Neural progenitor cell (in vitro differentiated cells): Measurements from ENCODE around the gene NUAK1. TPM values are rescaled to one million over a fixed set of nuclear protein-coding genes. Genes with fewer than 3 reads are reported as not detected.

ENCODE experiments used
- DNase-seq: peaks from one replicate; pipeline ENCODE4 v3.0.0-alpha.2; 2016; ENCODE audit warnings: low spot score
- H2AFZ ChIP-seq: fragments of 200-600 bp; sonication (generic); replicated peaks from 2 replicates; pipeline ENCODE4 v1.6.1; 2016; ENCODE audit warnings: antibody characterized with exemption
- H3F3A ChIP-seq: fragments of 200-600 bp; sonication (generic); 2 replicates; pipeline ENCODE4 v1.6.1; 2016; ENCODE audit warnings: antibody characterized with exemption, low read depth
- H3K27ac ChIP-seq: fragments of 200-600 bp; sonication (generic); 2 replicates; pipeline ENCODE4 v1.5.1; 2016; ENCODE audit warnings: mild to moderate bottlenecking
- H3K27me3 ChIP-seq: fragments of 200-600 bp; sonication (generic); 2 replicates; pipeline ENCODE4 v1.6.1; 2016; ENCODE audit warnings: mild to moderate bottlenecking, moderate library complexity
- H3K36me3 ChIP-seq: fragments of 200-600 bp; sonication (generic); 2 replicates; pipeline ENCODE4 v1.5.1; 2016
- H3K4me1 ChIP-seq: fragments of 200-600 bp; sonication (generic); 2 replicates; pipeline ENCODE4 v1.6.1; 2016; ENCODE audit warnings: mixed run types
- H3K4me2 ChIP-seq: fragments of 200-600 bp; sonication (generic); 2 replicates; pipeline ENCODE4 v1.6.1; 2016
- H3K4me3 ChIP-seq: fragments of 200-600 bp; sonication (generic); 2 replicates; pipeline ENCODE4 v1.5.1; 2016
- H3K79me2 ChIP-seq: fragments of 200-600 bp; sonication (generic); 2 replicates; pipeline ENCODE4 v1.6.1; 2016; ENCODE audit warnings: low read depth
- H3K9ac ChIP-seq: fragments of 200-600 bp; sonication (generic); 2 replicates; pipeline ENCODE4 v1.6.1; 2016
- H3K9me3 ChIP-seq: fragments of 200-600 bp; sonication (generic); 2 replicates; pipeline ENCODE4 v1.5.1; 2016; ENCODE audit warnings: low read depth
- H4K20me1 ChIP-seq: fragments of 200-600 bp; sonication (generic); 2 replicates; pipeline ENCODE4 v1.6.1; 2016; ENCODE audit warnings: low read depth
- H3K27ac Mint-ChIP-seq: 3 replicates; pipeline ENCODE4 v1.8.0; 2021; ENCODE audit warnings: mixed read lengths
- H3K27me3 Mint-ChIP-seq: 2 replicates; pipeline ENCODE4 v1.8.0; 2022; ENCODE audit warnings: low read depth, mild to moderate bottlenecking, inconsistent platforms, moderate library complexity, mixed read lengths; ENCODE audit not compliant: insufficient read depth
- H3K36me3 Mint-ChIP-seq: 3 replicates; pipeline ENCODE4 v1.8.0; 2021; ENCODE audit warnings: mixed read lengths
- H3K4me1 Mint-ChIP-seq: 3 replicates; pipeline ENCODE4 v1.8.0; 2021; ENCODE audit warnings: mixed read lengths
- H3K4me3 Mint-ChIP-seq: 3 replicates; pipeline ENCODE4 v1.8.0; 2021; ENCODE audit warnings: mild to moderate bottlenecking, moderate library complexity, mixed read lengths
- H3K9me3 Mint-ChIP-seq: 3 replicates; pipeline ENCODE4 v1.8.0; 2020; ENCODE audit warnings: mixed read lengths
- CTCF ChIP-seq: fragments of 200-600 bp; sonication (generic); IDR thresholded peaks from 2 replicates; pipeline ENCODE4 v1.5.1; 2017; ENCODE audit warnings: antibody characterized with exemption, mild to moderate bottlenecking
- EZH2 ChIP-seq: fragments of 200-600 bp; sonication (generic); IDR thresholded peaks from 2 replicates; pipeline ENCODE4 v1.6.1; 2017; ENCODE audit warnings: antibody characterized with exemption, mild to moderate bottlenecking, moderate library complexity
- EZH2phosphoT487 ChIP-seq: fragments of 200-600 bp; sonication (generic); IDR thresholded peaks from 2 replicates; pipeline ENCODE4 v1.6.1; 2017; ENCODE audit warnings: antibody characterized with exemption
- total RNA-seq: library from RNA; depleted of rRNA; stranded (reverse); fragments of >200 nt; gene quantifications from 2 replicates; pipeline ENCODE4 v1.2.3, GENCODE V29; 2015; ENCODE audit warnings: low replicate concordance

The NUAK1 gene
- total RNA-seq, 1 donor from 2014 or later, result 18.8 TPM

DNA sequence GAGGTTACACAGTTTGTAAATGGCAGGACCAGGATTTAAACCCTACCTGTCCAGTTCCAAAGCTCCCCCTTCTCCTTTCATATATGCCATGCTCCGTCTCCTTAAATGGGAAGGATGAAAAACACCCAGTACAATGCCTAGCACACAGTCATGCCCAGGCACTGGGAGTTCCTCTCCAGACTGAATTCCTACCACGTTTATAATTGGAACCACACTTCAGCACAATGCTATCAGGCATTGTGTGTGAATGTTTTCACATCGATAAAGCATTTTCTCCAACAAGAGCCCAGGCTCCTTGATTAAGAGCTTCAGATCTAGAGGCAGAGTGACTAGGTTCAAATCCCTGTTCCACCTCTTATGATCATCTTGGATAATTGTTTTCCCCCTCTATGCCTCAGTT, 2.7 kb upstream of the NUAK1 start:
- Histone ChIP-seq H3K79me2 (peaks cover 48% of the 10 kb centered on the region), H3K4me2 (peak overlapping the region; percentile 85), H4K20me1 (peaks cover 24% of the 10 kb centered on the region), H3K36me3 (no peaks in the 10 kb centered on the region), H3K27me3 (peaks cover 17% of the 10 kb centered on the region), H3K4me1 (peaks cover 37% of the 10 kb centered on the region), H3F3A (peaks cover 30% of the 10 kb centered on the region), H3K9ac (no peak overlapping the region), H3K4me3 (no peak overlapping the region), H2AFZ (no peak overlapping the region), H3K9me3 (no peaks in the 10 kb centered on the region), H3K27ac (no peak overlapping the region)
- peaks cover 6% of the 10 kb centered on the region for H3K36me3 Mint-ChIP-seq
- H3K27me3 Mint-ChIP-seq, result peaks cover 3% of the 10 kb centered on the region
- no peaks in the 10 kb centered on the region for H3K9me3 Mint-ChIP-seq
- no peak overlapping the region for H3K27ac Mint-ChIP-seq
- no peak for TF ChIP-seq CTCF
- no peak for TF ChIP-seq EZH2phosphoT487
- TF ChIP-seq EZH2, result no peak
- peaks cover 51% of the 10 kb centered on the region for H3K4me1 Mint-ChIP-seq
- no peak for DNase-seq
- H3K4me3 Mint-ChIP-seq, result peak overlapping the region; percentile 76

GRCh38 chr12:106141003-106141402, 2.2 kb upstream of the NUAK1 start:
- Histone ChIP-seq H3K4me2 (peak overlapping the region; percentile 85), H3K9ac (no peak overlapping the region), H3K9me3 (no peaks in the 10 kb centered on the region), H4K20me1 (peaks cover 25% of the 10 kb centered on the region), H3K27me3 (peaks cover 17% of the 10 kb centered on the region), H3K79me2 (peaks cover 50% of the 10 kb centered on the region), H3F3A (peaks cover 30% of the 10 kb centered on the region), H3K4me1 (peaks cover 37% of the 10 kb centered on the region), H3K36me3 (no peaks in the 10 kb centered on the region), H3K27ac (no peak overlapping the region), H2AFZ (no peak overlapping the region), H3K4me3 (peak overlapping the region; percentile 87)
- H3K27ac Mint-ChIP-seq, result no peak overlapping the region
- H3K9me3 Mint-ChIP-seq, result no peaks in the 10 kb centered on the region
- TF ChIP-seq CTCF (no peak), EZH2 (no peak), EZH2phosphoT487 (no peak)
- H3K36me3 Mint-ChIP-seq, result peaks cover 6% of the 10 kb centered on the region
- H3K4me1 Mint-ChIP-seq, result peaks cover 56% of the 10 kb centered on the region
- no peak for DNase-seq
- H3K27me3 Mint-ChIP-seq, result peaks cover 3% of the 10 kb centered on the region
- peak overlapping the region; percentile 84 for H3K4me3 Mint-ChIP-seq

- Histone ChIP-seq H3K9ac (peak overlapping the region; percentile 65), H2AFZ (no peak overlapping the region), H3K4me2 (peak overlapping the region; percentile 85), H3K27me3 (peaks cover 17% of the 10 kb centered on the region), H3F3A (peaks cover 30% of the 10 kb centered on the region), H3K4me3 (peak overlapping the region; percentile 87), H3K79me2 (peaks cover 56% of the 10 kb centered on the region), H3K4me1 (peaks cover 37% of the 10 kb centered on the region), H4K20me1 (peaks cover 31% of the 10 kb centered on the region), H3K36me3 (no peaks in the 10 kb centered on the region), H3K9me3 (no peaks in the 10 kb centered on the region), H3K27ac (no peak overlapping the region)
- H3K27me3 Mint-ChIP-seq, result peaks cover 3% of the 10 kb centered on the region
- peak; percentile 33 for DNase-seq
- TF ChIP-seq CTCF (no peak), EZH2phosphoT487 (no peak), EZH2 (no peak)
- peak overlapping the region; percentile 98 for H3K27ac Mint-ChIP-seq
- H3K9me3 Mint-ChIP-seq, result no peaks in the 10 kb centered on the region
- peak overlapping the region; percentile 84 for H3K4me3 Mint-ChIP-seq
- H3K4me1 Mint-ChIP-seq, result peaks cover 58% of the 10 kb centered on the region
- H3K36me3 Mint-ChIP-seq, result peaks cover 6% of the 10 kb centered on the region
These were observed 1.7 kb upstream of the NUAK1 start for GRCh38 chr12:106140223-106140986.
